GM12878 (cell line): ENCODE results near the gene ZNF554. TPM values are rescaled to one million over a fixed set of nuclear protein-coding genes. Genes with fewer than 3 reads are reported as not detected.

ENCODE experiments used
- ATF7 ChIP-seq: fragments of 450-650 bp; IDR thresholded peaks from 2 replicates; pipeline ENCODE4 v1.6.1; 2016; ENCODE audit warnings: low read depth, mild to moderate bottlenecking
- BCL11A ChIP-seq: IDR thresholded peaks from 2 replicates; pipeline ENCODE4 v1.6.1; 2011; ENCODE audit warnings: low read depth, low read length
- CHD4 ChIP-seq: fragments of 200-600 bp; sonication (generic); IDR thresholded peaks from 2 replicates; pipeline ENCODE4 v1.6.1; 2016; ENCODE audit warnings: mild to moderate bottlenecking
- CREB1 ChIP-seq: IDR thresholded peaks from 2 replicates; pipeline ENCODE4 v1.6.1; 2012; ENCODE audit warnings: low read depth, mild to moderate bottlenecking, inconsistent platforms
- ETV6 ChIP-seq, 2 experiments: fragments of 450-650 bp in 1 of 2; IDR thresholded peaks in 1 of 2; conservative IDR thresholded peaks in 1 of 2; 2 replicates each; pipeline ENCODE4 v1.6.1; 2014; ENCODE audit warnings: antibody characterized with exemption in 1 of 2, borderline replicate concordance in 1 of 2, low read depth in 1 of 2, mild to moderate bottlenecking in 1 of 2, moderate library complexity in 1 of 2
- FOS ChIP-seq: IDR thresholded peaks from 3 replicates; pipeline ENCODE4 v1.6.1; 2011; ENCODE audit warnings: borderline replicate concordance; ENCODE audit not compliant: insufficient read length; ENCODE audit errors: extremely low read depth
- IKZF2 ChIP-seq, 2 experiments: fragments of 450-650 bp; IDR thresholded peaks; 2 replicates each; pipeline ENCODE4 v1.6.1; 2017; ENCODE audit warnings: mild to moderate bottlenecking in 2 of 2, moderate library complexity in 2 of 2
- KLF5 ChIP-seq: fragments of 450-650 bp; IDR thresholded peaks from 2 replicates; pipeline ENCODE4 v1.6.1; 2014; ENCODE audit warnings: mild to moderate bottlenecking; ENCODE audit not compliant: partially characterized antibody
- MEF2B ChIP-seq: fragments of 450-650 bp; IDR thresholded peaks from 2 replicates; pipeline ENCODE4 v1.6.1; 2018; ENCODE audit warnings: mild to moderate bottlenecking, moderate library complexity; ENCODE audit not compliant: partially characterized antibody, poor library complexity, severe bottlenecking
- MYB ChIP-seq: fragments of 150-350 bp; IDR thresholded peaks from 2 replicates; pipeline ENCODE4 v1.6.1; 2014; ENCODE audit warnings: mild to moderate bottlenecking, low read depth, low read length, borderline replicate concordance
- MYC ChIP-seq: IDR thresholded peaks from 2 replicates; pipeline ENCODE4 v1.6.1; 2011; ENCODE audit warnings: mild to moderate bottlenecking, low read length, moderate library complexity, inconsistent platforms; ENCODE audit not compliant: insufficient read depth, insufficient replicate concordance, insufficient read length, severe bottlenecking
- NFXL1 ChIP-seq: fragments of 450-650 bp; IDR thresholded peaks from 2 replicates; pipeline ENCODE4 v1.6.1; 2017; ENCODE audit warnings: antibody characterized with exemption, mild to moderate bottlenecking, borderline replicate concordance
- NR2C1 ChIP-seq: fragments of 450-650 bp; IDR thresholded peaks from 2 replicates; pipeline ENCODE4 v1.6.1; 2017; ENCODE audit warnings: antibody characterized with exemption, mild to moderate bottlenecking, moderate library complexity
- NR2C2 ChIP-seq: IDR thresholded peaks from 2 replicates; pipeline ENCODE4 v1.6.1; 2011; ENCODE audit warnings: borderline replicate concordance, low read depth; ENCODE audit not compliant: control insufficient read depth, insufficient read length
- NR2F1 ChIP-seq: fragments of 450-650 bp; conservative IDR thresholded peaks from 2 replicates; pipeline ENCODE4 v1.6.1; 2017; ENCODE audit warnings: mild to moderate bottlenecking
- NRF1 ChIP-seq: conservative IDR thresholded peaks from 2 replicates; pipeline ENCODE4 v1.6.1; 2011; ENCODE audit warnings: mild to moderate bottlenecking, low read depth, low read length, improper control_type of control experiment
- PBX3 ChIP-seq: IDR thresholded peaks from 2 replicates; pipeline ENCODE4 v1.6.1; 2011; ENCODE audit warnings: mild to moderate bottlenecking, low read depth, low read length, moderate library complexity; ENCODE audit not compliant: insufficient replicate concordance
- POLR2A ChIP-seq: IDR thresholded peaks from 2 replicates; pipeline ENCODE4 v1.6.1; 2011; ENCODE audit warnings: low read depth, mild to moderate bottlenecking, low read length
- POLR2AphosphoS2 ChIP-seq: IDR thresholded peaks from 2 replicates; pipeline ENCODE4 v1.6.1; 2011; ENCODE audit warnings: low read depth, mild to moderate bottlenecking, low read length, improper control_type of control experiment, moderate library complexity
- POLR2AphosphoS5 ChIP-seq: IDR thresholded peaks from 2 replicates; pipeline ENCODE4 v1.6.1; 2011; ENCODE audit warnings: mild to moderate bottlenecking, low read length, inconsistent platforms
- POU2F2 ChIP-seq: IDR thresholded peaks from 3 replicates; pipeline ENCODE4 v1.6.1; 2011; ENCODE audit warnings: low read depth, mild to moderate bottlenecking, low read length, borderline replicate concordance
- RELA ChIP-seq: fragments of 450-650 bp; IDR thresholded peaks from 2 replicates; pipeline ENCODE4 v1.8.0; 2014; ENCODE audit warnings: borderline replicate concordance; ENCODE audit not compliant: partially characterized antibody
- SREBF2 ChIP-seq: IDR thresholded peaks from 2 replicates; pipeline ENCODE4 v1.6.1; 2012; ENCODE audit warnings: mild to moderate bottlenecking, low read length
- TAF1 ChIP-seq: IDR thresholded peaks from 2 replicates; pipeline ENCODE4 v1.6.1; 2011; ENCODE audit warnings: mild to moderate bottlenecking, low read depth, low read length, borderline replicate concordance
- YY1 ChIP-seq: IDR thresholded peaks from 2 replicates; pipeline ENCODE4 v1.6.1; 2011; ENCODE audit warnings: low read depth, mild to moderate bottlenecking, low read length
- ZBTB33 ChIP-seq: fragments of 450-650 bp; IDR thresholded peaks from 2 replicates; pipeline ENCODE4 v1.6.1; 2017; ENCODE audit warnings: mild to moderate bottlenecking
- polyA plus RNA-seq, 11 experiments: library from polyadenylated mRNA; depleted of rRNA in 4 of 11; unstranded in 6 of 11; stranded (reverse) in 5 of 11; fragments of >200 nt; fragmentation: Nextera tagmentation in 4 of 11; fragmentation: Illumina TruSeq in 1 of 11; extraction: Ambion mirVana in 4 of 11; extraction: Trizol in 1 of 11; gene quantifications; 1 replicate in 1 of 11; 2 replicates in 10 of 11; pipeline versions ENCODE4 v1.2.1 to v1.2.3, GENCODE V29; 2011 to 2016; ENCODE audit warnings: inconsistent platforms in 2 of 11, missing spikeins in 2 of 11, low read depth in 1 of 11
- total RNA-seq, 4 experiments: library from RNA; depleted of rRNA in 3 of 4; stranded (reverse); fragments of >200 nt in 3 of 4; fragmentation: Illumina TruSeq in 1 of 4; extraction: Trizol in 1 of 4; gene quantifications; 2 replicates each; pipeline versions ENCODE4 v1.2.1 to v1.2.3, GENCODE V29; 2013 to 2021

The ZNF554 gene
- total and polyA plus RNA-seq, 10 of the 15 experiments (the other 5 are each of a cell fraction or from before 2014, with no cell fraction given) = 0.19 to 2.1 (median 1.4) TPM

GRCh38 chr19:2782936-2783780 is 36.5 kb upstream of the ZNF554 start, which contains the start of gene SGTA (continued):
- no peak for TF ChIP-seq NFXL1
- peak; percentile 11; the same call in 1 of the 2 replicates for TF ChIP-seq TAF1
- TF ChIP-seq MYB = no peak
- TF ChIP-seq MYC = peak; percentile 95
- peak; percentile 95 for TF ChIP-seq YY1
- peak; percentile 88 for TF ChIP-seq RELA
- peak; percentile 98 for TF ChIP-seq CREB1
- TF ChIP-seq BCL11A = no peak
- peak; percentile 72 for TF ChIP-seq KLF5
- TF ChIP-seq NRF1 = peak; percentile 94
- peak; percentile 66 for TF ChIP-seq MEF2B
- TF ChIP-seq NR2C1 = peak; percentile 92
- no peak for TF ChIP-seq CHD4
- peak; percentile 100 for TF ChIP-seq NR2F1
- no peak for TF ChIP-seq SREBF2
- TF ChIP-seq FOS = peak; percentile 86
- peak; percentile 58 for TF ChIP-seq ATF7
- TF ChIP-seq POU2F2 = peak; percentile 54; the same call in 1 of the 3 replicates
- no peak for TF ChIP-seq NR2C2
- peak; percentile 72 for TF ChIP-seq POLR2AphosphoS5
- peak; percentile 88 for TF ChIP-seq POLR2A
- TF ChIP-seq PBX3 = peak; percentile 34
- no peak for TF ChIP-seq ZBTB33
- TF ChIP-seq ETV6 (conservative IDR thresholded peaks at IDR 0.05 in 1 of 2, IDR thresholded peaks at IDR 0.05 in 1 of 2; ENCODE audit: borderline replicate concordance in 1 of 2, low read depth in 1 of 2) = no peak
- TF ChIP-seq POLR2AphosphoS2 = peak; percentile 62; the same call in 1 of the 2 replicates
- TF ChIP-seq IKZF2 (IDR thresholded peaks at IDR 0.05) = no peak
